Left colon (tissue), 2 donors: ENCODE data around the gene NTN3. TPM values are rescaled to one million over a fixed set of nuclear protein-coding genes. Genes with fewer than 3 reads are reported as not detected.
"Not testable (repeated sequence)": the region's sequence is repeated elsewhere in the genome, so short reads cannot be mapped to it uniquely, and the experiment has no call there.

Experiments
- ATAC-seq: fragments of 200-7000 bp; cut with Tn5 transposase; one replicate; pipeline ENCODE4 v1.9.1; 2020; ENCODE audit warnings: mild to moderate bottlenecking, moderate library complexity
- DNase-seq, 2 donors: peaks; one replicate each; pipeline ENCODE4 v3.0.0-alpha.2; 2020
- intact Hi-C, 2 donors: fragments of 100-400 bp; cut with DNase I in 1 of 2; cut with micrococcal nuclease in 1 of 2; formaldehyde crosslinking; loops; one replicate each; pipeline versions ENCODE4 v1.11.2 to v1.14.0; 2022; cut with DNase I, micrococcal nuclease
- long read RNA-seq: library from polyadenylated mRNA; unstranded; transcript quantifications from one replicate; pipeline ENCODE4 v2.0.0, GENCODE V29; 2021
- total RNA-seq, 2 donors: library from RNA; stranded (reverse); fragmentation: NEBNext Ultra II Directional; extraction: Animal tissue kit (Norgen Biotek cat#: 25700); gene quantifications; one replicate each; pipeline ENCODE4 v1.2.1, GENCODE V29; 2021
- donor health status: DM: no; HTN: no; CAD: no.
- donor health status: DM: yes; HTN: yes; CAD: no.

Gene NTN3
- not detected for total RNA-seq
- long read RNA-seq: 0 reads

DNA sequence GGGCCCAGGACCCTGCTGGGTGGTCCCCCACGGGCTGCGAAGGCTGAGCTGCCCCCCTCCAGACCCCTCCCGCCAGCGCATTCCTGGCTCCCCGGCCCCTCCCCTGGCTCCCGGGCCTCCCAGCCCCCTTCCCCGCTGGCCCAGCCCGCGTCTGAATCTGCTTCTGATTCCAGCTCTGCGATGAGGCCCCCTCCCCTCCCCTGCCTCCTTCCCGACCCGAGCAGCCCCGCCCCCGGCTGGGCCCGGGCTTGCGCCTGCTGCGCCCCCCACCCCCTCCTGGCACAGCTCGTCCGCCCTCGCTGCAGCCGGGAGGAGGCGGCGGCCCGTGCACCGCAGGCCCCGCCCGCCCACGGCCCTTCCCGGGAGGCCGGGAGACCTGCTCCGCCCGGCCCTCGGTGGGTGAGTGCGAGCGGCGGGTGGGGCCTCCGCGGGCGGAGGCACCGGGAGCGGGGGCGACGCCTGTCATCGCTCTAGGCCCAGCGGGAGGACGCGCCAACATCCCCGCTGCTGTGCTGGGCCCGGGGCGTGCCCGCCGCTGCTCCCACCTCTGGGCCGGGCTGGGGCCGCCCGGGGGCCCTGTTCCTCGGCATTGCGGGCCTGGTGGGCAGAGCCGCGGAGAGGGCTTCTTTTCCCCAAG lies at the start of gene NTN3:
Gene NTN3 (plus strand): TSS at position 282 of the 637 bp plus-strand sequence. CDS start 405 bp downstream, outside the sequence.
- intact Hi-C loops: no loop called here
- no peak for DNase-seq
- ATAC-seq: peak; percentile 8

- intact Hi-C loops: loop anchor here in 1 of 2 donors (10.0 kb wide), 1 partner anchor 83 kb away; no protein-coding TSS in a partner anchor
- no peak for ATAC-seq
- no peak for DNase-seq
Measured at GRCh38 chr16:2422123-2422867, 48.8 kb upstream of the NTN3 start.

GRCh38 chr16:2424061-2425007 lies 46.8 kb upstream of the NTN3 start:
- intact Hi-C loops: loop anchor here in 1 of 2 donors (10.0 kb wide), 1 partner anchor 80 kb away; no protein-coding TSS in a partner anchor
- no peak for DNase-seq
- ATAC-seq: no peak

DNA sequence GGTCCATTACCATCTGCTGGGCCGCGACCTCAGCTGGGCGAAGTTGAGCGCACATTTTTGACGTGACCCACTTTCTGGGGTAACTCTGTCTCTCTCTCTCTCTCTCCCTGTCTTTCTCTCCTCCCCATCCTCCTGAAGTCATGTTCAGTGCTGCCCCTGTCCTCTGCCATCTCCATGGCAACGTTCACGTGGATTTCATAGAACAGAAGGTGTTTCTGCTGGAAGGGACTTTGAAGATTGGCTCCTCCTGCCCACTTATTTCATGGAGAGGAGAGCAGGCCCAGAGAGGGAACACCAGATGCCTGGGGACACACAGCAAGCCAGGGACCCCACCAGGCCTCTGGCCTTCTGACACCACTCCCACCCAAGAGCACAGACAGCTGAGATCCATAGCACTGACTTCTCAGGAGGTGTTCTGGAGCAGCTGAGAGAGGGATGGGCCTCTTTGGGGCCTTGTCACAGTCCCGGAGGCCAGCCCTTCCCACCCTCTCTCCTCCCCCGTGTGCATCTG lies 46.0 kb upstream of the NTN3 start:
- DNase-seq: no peak
- ATAC-seq: no peak
- intact Hi-C loops: loop anchor here in 1 of 2 donors (10.0 kb wide), 1 partner anchor 80 kb away; no protein-coding TSS in a partner anchor

GRCh38 chr16:2425825-2426430 lies 45.2 kb upstream of the NTN3 start:
- ATAC-seq (no peak), DNase-seq (no peak)
- intact Hi-C loops: loop anchor here in 1 of 2 donors (10.0 kb wide), 1 partner anchor 79 kb away; no protein-coding TSS in a partner anchor

DNA sequence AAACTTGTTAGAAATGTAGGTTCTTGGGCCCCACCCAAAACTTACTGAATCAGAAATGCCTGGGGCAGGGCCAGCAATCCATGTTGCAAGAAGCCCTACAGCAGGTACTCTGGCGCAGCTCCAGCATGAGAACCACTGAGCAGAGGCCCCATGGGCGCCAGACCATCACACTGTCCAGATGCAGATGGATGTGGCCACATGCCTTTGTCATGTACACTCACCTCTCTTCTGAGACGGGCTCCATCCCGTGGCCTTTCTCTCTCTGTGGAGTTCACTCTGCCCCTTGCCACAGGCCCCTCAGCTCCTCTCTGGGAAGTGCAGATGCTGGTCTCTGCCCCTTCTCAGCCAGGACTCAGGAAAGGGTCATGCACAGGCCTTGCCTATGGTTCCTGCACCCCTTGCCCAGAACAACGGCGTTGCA lies 44.1 kb upstream of the NTN3 start:
- ATAC-seq: no peak
- intact Hi-C loops: loop anchor here in 1 of 2 donors (10.0 kb wide), 1 partner anchor 78 kb away; no protein-coding TSS in a partner anchor
- DNase-seq: no peak

DNA sequence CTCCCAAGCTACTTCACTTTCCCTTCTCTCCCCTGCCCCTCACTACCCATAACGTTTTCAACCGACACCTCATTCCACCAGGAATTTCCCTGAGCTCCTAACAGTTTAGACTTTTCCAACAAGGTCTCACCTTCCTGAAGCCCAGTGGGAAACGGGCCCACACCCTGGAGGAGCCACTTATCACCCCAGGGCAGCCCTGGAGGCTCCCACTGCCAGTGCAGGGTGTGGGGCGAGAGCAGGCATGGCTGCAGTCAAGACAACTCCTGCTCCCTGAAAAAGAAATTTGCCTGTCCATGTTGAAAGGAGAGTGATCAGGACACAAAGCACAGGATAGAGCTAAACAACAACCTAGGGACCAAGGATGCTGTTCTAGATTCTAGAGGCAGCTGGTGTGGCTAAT lies 43.6 kb upstream of the NTN3 start:
- no peak for ATAC-seq
- intact Hi-C loops: loop anchor here in 1 of 2 donors (10.0 kb wide), 1 partner anchor 77 kb away; no protein-coding TSS in a partner anchor
- no peak for DNase-seq

DNA sequence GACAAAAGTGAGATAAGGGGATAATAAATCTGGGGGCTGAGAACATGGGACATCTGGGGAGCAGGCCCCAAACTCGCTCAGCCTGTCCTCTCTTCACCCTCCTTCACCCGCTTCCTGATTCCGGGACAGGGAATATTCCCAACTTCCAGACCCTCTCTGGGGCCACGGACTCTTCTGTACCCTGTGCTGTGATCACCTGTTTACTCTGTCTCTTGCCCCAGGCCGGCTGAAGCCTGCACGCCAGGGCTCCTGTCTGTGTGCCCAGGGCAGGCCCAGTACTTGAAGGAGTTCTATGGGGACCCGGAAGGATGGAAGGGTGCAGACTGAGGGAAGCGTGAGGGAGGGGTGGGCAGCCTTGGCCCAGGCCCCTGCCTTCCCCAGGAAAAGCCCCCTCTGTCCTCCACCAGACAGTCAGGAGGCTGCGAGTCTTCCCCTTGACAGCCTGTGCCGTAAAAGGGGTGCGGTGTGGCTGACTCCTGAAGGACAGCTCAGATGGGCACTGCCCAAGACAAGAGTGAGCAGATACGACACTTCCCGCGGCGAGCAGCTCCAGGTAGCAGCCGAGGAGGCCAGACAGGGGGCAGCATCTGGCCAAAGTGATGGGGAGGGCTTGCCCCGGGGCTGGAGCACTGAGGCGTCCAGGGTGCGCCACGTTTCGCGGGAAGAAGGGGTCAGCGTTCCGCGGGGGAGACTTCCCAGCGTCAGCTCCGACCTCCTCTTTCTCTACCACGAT lies 42.9 kb upstream of the NTN3 start:
- intact Hi-C loops: loop anchor here in 1 of 2 donors (10.0 kb wide), 1 partner anchor 77 kb away; no protein-coding TSS in a partner anchor
- ATAC-seq: peak; percentile 61
- DNase-seq: peak; percentile 60 to 62

- ATAC-seq: peak; percentile 53
- intact Hi-C loops: loop anchor here in 1 of 2 donors (10.0 kb wide), 1 partner anchor 76 kb away; no protein-coding TSS in a partner anchor
- no peak for DNase-seq
Measured at GRCh38 chr16:2428784-2429033, 42.4 kb upstream of the NTN3 start.

GRCh38 chr16:2429034-2429770 lies 41.9 kb upstream of the NTN3 start, which contains the start of gene CCNF:
Gene CCNF (plus strand): TSS chr16:2429447. CDS start chr16:2429482, 35 bp downstream.
- peak; percentile 95 for ATAC-seq
- DNase-seq: peak; percentile 97 to 99
- intact Hi-C loops: loop anchor here in 1 of 2 donors (10.0 kb wide), 1 partner anchor 76 kb away; no protein-coding TSS in a partner anchor

DNA sequence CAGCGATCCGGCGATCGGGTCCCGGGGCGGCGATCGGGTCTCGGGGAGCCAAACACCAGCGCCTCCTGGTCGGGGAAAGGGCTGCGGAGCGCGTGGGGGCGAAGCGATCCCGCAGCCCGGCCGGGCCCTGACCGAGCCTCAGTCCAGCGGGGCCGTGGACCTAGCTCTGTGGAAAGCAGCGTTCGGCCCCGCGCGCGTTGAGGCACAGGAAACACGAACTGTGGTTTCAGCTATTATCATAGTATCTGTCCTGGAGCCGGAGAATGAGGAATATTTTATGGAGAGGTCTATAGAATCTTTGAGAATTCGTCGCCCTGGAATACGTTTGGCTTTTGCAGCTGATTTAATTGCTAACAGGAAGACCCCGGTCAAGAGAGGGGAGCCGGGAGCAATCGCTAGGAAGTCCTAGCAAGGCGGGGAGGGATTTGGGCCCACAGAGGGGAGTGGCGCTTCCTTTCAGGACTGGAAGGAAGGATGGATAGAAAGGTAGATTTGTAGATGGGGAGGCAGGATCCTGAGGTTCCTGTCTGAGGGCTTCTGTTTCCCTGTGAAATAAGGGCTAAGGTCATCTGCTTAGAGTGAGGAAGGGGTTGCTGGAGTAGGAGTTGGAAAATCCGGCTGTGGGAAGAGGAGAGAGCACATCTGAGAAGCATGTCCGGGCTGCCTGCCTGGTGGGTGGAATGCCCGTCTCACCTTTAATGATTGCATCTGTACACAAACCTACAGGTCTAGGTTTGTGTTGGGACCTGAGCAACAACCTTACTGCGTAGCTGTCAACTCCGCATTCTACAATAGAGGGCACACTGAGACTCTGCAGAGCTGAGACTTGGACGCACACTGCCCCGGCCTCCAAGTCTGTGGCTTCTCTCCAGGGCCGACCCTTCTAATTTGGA lies 41.1 kb upstream of the NTN3 start:
- intact Hi-C loops: loop anchor here in 1 of 2 donors (10.0 kb wide), 1 partner anchor 75 kb away; no protein-coding TSS in a partner anchor
- peak in 1 of 2 donors; percentile 38 for DNase-seq
- ATAC-seq: peak; percentile 11

- DNase-seq: no peak
- no peak for ATAC-seq
- intact Hi-C loops: no loop called here
Measured at GRCh38 chr16:2432286-2432685, 38.8 kb upstream of the NTN3 start.

- ATAC-seq (no peak), DNase-seq (no peak)
- intact Hi-C loops: no loop called here
Measured at GRCh38 chr16:2432801-2433505, 38.1 kb upstream of the NTN3 start.

DNA sequence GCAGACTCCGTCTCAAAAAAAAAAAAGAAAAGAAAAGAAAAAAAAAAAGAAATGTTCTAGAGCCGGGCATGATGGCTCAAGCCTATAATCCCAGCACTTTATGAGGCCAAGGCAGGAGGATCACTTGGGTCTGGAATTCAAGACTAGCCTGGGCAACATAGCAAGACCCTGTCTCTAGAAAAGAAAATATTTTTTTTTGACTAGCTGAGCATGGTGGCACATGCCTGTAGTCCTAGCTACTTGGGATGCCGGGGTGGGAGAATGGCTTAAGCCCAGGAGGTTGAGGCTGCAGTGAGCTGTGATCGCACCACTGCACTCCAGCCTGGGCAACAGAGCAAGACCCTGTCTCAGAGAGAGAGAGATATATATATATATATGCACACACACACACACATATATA lies 35.9 kb upstream of the NTN3 start:
- intact Hi-C loops, ATAC-seq, DNase-seq: not testable (repeated sequence)

DNA sequence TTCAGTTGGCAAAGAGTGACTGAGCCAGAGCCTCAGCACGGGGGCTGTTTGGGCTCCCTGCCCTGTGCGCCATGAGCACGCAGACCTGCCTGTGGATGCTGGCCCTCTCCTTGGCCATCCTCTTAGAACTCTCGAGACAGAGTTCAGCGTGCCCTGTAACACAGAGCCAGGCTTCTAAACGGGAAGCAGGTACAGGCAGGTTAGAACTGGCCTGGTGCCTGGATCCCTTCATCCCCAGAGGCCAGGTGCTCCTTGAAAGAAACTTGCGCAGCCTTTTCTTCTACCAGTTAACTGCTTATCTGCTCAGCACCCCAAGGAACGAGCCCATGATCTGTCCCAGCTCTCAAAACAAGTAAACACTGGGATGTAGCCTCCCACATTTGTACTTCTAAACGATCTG lies 35.0 kb upstream of the NTN3 start:
- intact Hi-C loops: no loop called here
- DNase-seq (no peak), ATAC-seq (no peak)
